Mesendoderm (in vitro differentiated cells): Measurements from ENCODE around the gene AFF3.
"Not testable (repeated sequence)": the region's sequence is repeated elsewhere in the genome, so short reads cannot be mapped to it uniquely, and the experiment has no call there.

Source experiments
- DNase-seq: peaks from one replicate; pipeline ENCODE4 v3.0.0; 2013
- H2AK5ac ChIP-seq: 2 replicates; pipeline ENCODE4 v1.6.1; 2013; ENCODE audit warnings: low read length, inconsistent platforms
- H2BK120ac ChIP-seq: 2 replicates; pipeline ENCODE4 v1.6.1; 2013; ENCODE audit warnings: low read depth, mild to moderate bottlenecking, low read length, moderate library complexity, mixed read lengths
- H2BK15ac ChIP-seq: replicated peaks from 2 replicates; pipeline ENCODE4 v1.6.1; 2013; ENCODE audit warnings: low read depth, mild to moderate bottlenecking, moderate library complexity
- H2BK5ac ChIP-seq: 2 replicates; pipeline ENCODE4 v1.6.1; 2013; ENCODE audit warnings: low read length, inconsistent platforms
- H3K18ac ChIP-seq: 2 replicates; pipeline ENCODE4 v1.6.1; 2013; ENCODE audit warnings: mild to moderate bottlenecking, low read length, mixed read lengths
- H3K23ac ChIP-seq: one replicate; pipeline ENCODE4 v1.6.1; 2013; ENCODE audit warnings: low read length
- H3K27ac ChIP-seq: 2 replicates; pipeline ENCODE4 v1.5.1; 2013; ENCODE audit warnings: low read depth, mild to moderate bottlenecking, inconsistent platforms, low read length, moderate library complexity
- H3K27me3 ChIP-seq: 2 replicates; pipeline ENCODE4 v1.6.1; 2013; ENCODE audit warnings: low read length, control low read depth, mild to moderate bottlenecking, inconsistent platforms; ENCODE audit not compliant: insufficient read depth, poor library complexity
- H3K36me3 ChIP-seq: 2 replicates; pipeline ENCODE4 v1.6.1; 2013; ENCODE audit warnings: low read length, inconsistent platforms; ENCODE audit not compliant: control insufficient read depth, insufficient read depth
- H3K4ac ChIP-seq: one replicate; pipeline ENCODE4 v1.6.1; 2013; ENCODE audit warnings: low read depth, mild to moderate bottlenecking, low read length, moderate library complexity
- H3K4me1 ChIP-seq: 2 replicates; pipeline ENCODE4 v1.6.1; 2013; ENCODE audit warnings: low read depth, low read length, inconsistent platforms; ENCODE audit not compliant: control insufficient read depth
- H3K4me2 ChIP-seq: 2 replicates; pipeline ENCODE4 v1.6.1; 2013; ENCODE audit warnings: low read length
- H3K4me3 ChIP-seq: 2 replicates; pipeline ENCODE4 v1.5.1; 2013; ENCODE audit warnings: mild to moderate bottlenecking, low read length
- H3K56ac ChIP-seq: one replicate; pipeline ENCODE4 v1.6.1; 2013; ENCODE audit warnings: low read length
- H3K79me1 ChIP-seq: 2 replicates; pipeline ENCODE4 v1.6.1; 2013; ENCODE audit warnings: low read length, inconsistent platforms
- H3K79me2 ChIP-seq: 2 replicates; pipeline ENCODE4 v1.6.1; 2013; ENCODE audit warnings: mild to moderate bottlenecking, low read length; ENCODE audit not compliant: control insufficient read depth, insufficient read depth
- H3K9ac ChIP-seq: 2 replicates; pipeline ENCODE4 v1.6.1; 2013; ENCODE audit warnings: low read length, inconsistent platforms
- H4K5ac ChIP-seq: one replicate; pipeline ENCODE4 v1.6.1; 2013; ENCODE audit warnings: low read length
- H4K8ac ChIP-seq: one replicate; pipeline ENCODE4 v1.6.1; 2013; ENCODE audit warnings: low read depth, mild to moderate bottlenecking, control low read depth, low read length, moderate library complexity
- WGBS: extraction: QIAGEN DNeasy Blood & Tissue Kit; methylation state at CpG from one replicate; pipeline ENCODE4 v1.1.7; 2013; ENCODE audit warnings: low lambda C conversion rate, missing lambda C conversion rate; ENCODE audit not compliant: insufficient coverage; ENCODE audit errors: extremely low coverage; 5-methylcytosine and 5-hydroxymethylcytosine counted together

The AFF3 gene

DNA sequence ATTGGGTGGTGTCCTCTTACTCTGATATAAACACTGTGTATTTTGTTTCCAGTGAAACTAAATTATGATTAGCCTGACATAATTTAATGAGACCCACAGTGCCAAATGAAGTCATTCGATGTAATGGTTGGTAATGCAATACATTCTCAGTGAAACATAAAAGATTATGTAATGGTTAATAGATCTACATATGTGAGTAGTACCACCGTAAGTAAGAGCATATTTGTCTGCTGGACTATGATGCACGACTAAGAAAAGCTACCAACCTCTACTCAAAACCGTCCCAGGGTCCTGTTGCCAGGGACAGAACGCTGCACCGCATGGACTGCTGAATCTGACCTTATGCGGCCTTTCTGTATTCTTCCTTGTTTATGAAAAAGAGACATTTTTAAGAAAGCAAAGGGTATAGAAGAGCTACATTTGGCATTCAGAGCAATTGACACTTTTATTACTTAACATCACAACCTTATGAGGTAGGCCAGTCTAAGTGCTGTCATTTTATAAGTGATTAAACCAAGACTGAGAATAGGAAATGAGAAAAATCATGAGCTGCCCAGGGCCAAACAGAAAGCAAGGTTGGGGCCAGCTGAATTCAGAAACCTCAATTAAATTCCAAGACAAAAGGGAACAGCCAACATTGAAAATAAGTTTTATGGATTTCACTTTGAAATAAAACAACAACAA lies 44.6 kb downstream of the AFF3 start:
- H3K56ac ChIP-seq, H3K27ac ChIP-seq, H3K27me3 ChIP-seq, H3K79me2 ChIP-seq, H3K4me2 ChIP-seq, H4K8ac ChIP-seq, H3K23ac ChIP-seq, H2BK120ac ChIP-seq, H3K4me3 ChIP-seq, H3K9ac ChIP-seq, H3K18ac ChIP-seq, DNase-seq, H2BK15ac ChIP-seq, H3K4ac ChIP-seq, H2AK5ac ChIP-seq, H4K5ac ChIP-seq, H3K36me3 ChIP-seq, H2BK5ac ChIP-seq, H3K79me1 ChIP-seq, H3K4me1 ChIP-seq: not testable (repeated sequence)
- no CpG with 5 or more reads among the region's 7 CpGs for WGBS

GRCh38 chr2:100095845-100096244 lies 46.5 kb downstream of the AFF3 start:
- H4K8ac ChIP-seq, H2BK15ac ChIP-seq, H2BK120ac ChIP-seq, H3K9ac ChIP-seq, H3K4me3 ChIP-seq, H3K56ac ChIP-seq, H3K18ac ChIP-seq, H3K27ac ChIP-seq, H3K4me1 ChIP-seq, H3K4ac ChIP-seq, H4K5ac ChIP-seq, H3K23ac ChIP-seq, H3K36me3 ChIP-seq, H3K4me2 ChIP-seq, H3K27me3 ChIP-seq, DNase-seq, H2BK5ac ChIP-seq, H3K79me2 ChIP-seq, H3K79me1 ChIP-seq, H2AK5ac ChIP-seq: not testable (repeated sequence)
- WGBS = no CpG with 5 or more reads among the region's 10 CpGs

GRCh38 chr2:100091807-100092206 lies 50.6 kb downstream of the AFF3 start:
- H4K5ac ChIP-seq, H2AK5ac ChIP-seq, H2BK120ac ChIP-seq, H3K4me1 ChIP-seq, H3K4me2 ChIP-seq, H3K36me3 ChIP-seq, H3K23ac ChIP-seq, H3K27me3 ChIP-seq, DNase-seq, H3K4ac ChIP-seq, H2BK5ac ChIP-seq, H3K27ac ChIP-seq, H3K56ac ChIP-seq, H3K79me1 ChIP-seq, H4K8ac ChIP-seq, H3K4me3 ChIP-seq, H3K9ac ChIP-seq, H2BK15ac ChIP-seq, H3K79me2 ChIP-seq, H3K18ac ChIP-seq: not testable (repeated sequence)
- no CpG with 5 or more reads among the region's 8 CpGs for WGBS

GRCh38 chr2:100085744-100086143 lies 56.6 kb downstream of the AFF3 start:
- no CpG with 5 or more reads among the region's 2 CpGs for WGBS
- H4K8ac ChIP-seq, H3K4me3 ChIP-seq, H2BK120ac ChIP-seq, H2AK5ac ChIP-seq, H3K23ac ChIP-seq, H3K4me1 ChIP-seq, H3K4ac ChIP-seq, H3K79me2 ChIP-seq, H3K56ac ChIP-seq, H4K5ac ChIP-seq, H3K18ac ChIP-seq, DNase-seq, H3K36me3 ChIP-seq, H3K27me3 ChIP-seq, H3K79me1 ChIP-seq, H3K27ac ChIP-seq, H3K9ac ChIP-seq, H2BK5ac ChIP-seq, H3K4me2 ChIP-seq, H2BK15ac ChIP-seq: not testable (repeated sequence)

GRCh38 chr2:100083421-100084216 lies 58.8 kb downstream of the AFF3 start:
- not testable (repeated sequence) for H3K4me3 ChIP-seq, H3K79me1 ChIP-seq, H4K8ac ChIP-seq, H3K23ac ChIP-seq, H3K27ac ChIP-seq, H2BK120ac ChIP-seq, H2AK5ac ChIP-seq, H3K27me3 ChIP-seq, H3K56ac ChIP-seq, H3K36me3 ChIP-seq, H3K18ac ChIP-seq, H2BK15ac ChIP-seq, H3K4me1 ChIP-seq, DNase-seq, H4K5ac ChIP-seq, H3K79me2 ChIP-seq, H3K9ac ChIP-seq, H2BK5ac ChIP-seq, H3K4me2 ChIP-seq, H3K4ac ChIP-seq
- no CpG with 5 or more reads among the region's 17 CpGs for WGBS
